ENCODE results near the gene RALY.
A peak's percentile ranks its signal among the peaks of the same experiment; 100 is the strongest.

The RALY gene

GRCh38 chr20:34014878-34015277 lies 21.2 kb downstream of the RALY start:
- H3K27ac ChIP-seq: no peak overlapping the region
- TF ChIP-seq CTCF (conservative IDR thresholded peaks at IDR 0.05) (no peak), ZFX (IDR thresholded peaks at IDR 0.05) (no peak)

- no peak overlapping the region for H3K27ac ChIP-seq
- TF ChIP-seq CTCF (conservative IDR thresholded peaks at IDR 0.05) (no peak), ZFX (IDR thresholded peaks at IDR 0.05) (no peak)
These were observed 22.0 kb downstream of the RALY start for GRCh38 chr20:34015401-34016335.

GRCh38 chr20:34016736-34017135 lies 23.0 kb downstream of the RALY start:
- no peak for TF ChIP-seq ZFX (IDR thresholded peaks at IDR 0.05)
- TF ChIP-seq CTCF (conservative IDR thresholded peaks at IDR 0.05): no peak
- no peak overlapping the region for H3K27ac ChIP-seq

GRCh38 chr20:34017610-34018009 lies 23.9 kb downstream of the RALY start:
- no peak overlapping the region for H3K27ac ChIP-seq
- no peak for TF ChIP-seq CTCF (conservative IDR thresholded peaks at IDR 0.05)
- no peak for TF ChIP-seq ZFX (IDR thresholded peaks at IDR 0.05)

- no peak for TF ChIP-seq ZFX (IDR thresholded peaks at IDR 0.05)
- no peak for TF ChIP-seq CTCF (conservative IDR thresholded peaks at IDR 0.05)
- no peak overlapping the region for H3K27ac ChIP-seq
These were observed 24.5 kb downstream of the RALY start for GRCh38 chr20:34018166-34018565.

- no peak overlapping the region for H3K27ac ChIP-seq
- TF ChIP-seq CTCF (conservative IDR thresholded peaks at IDR 0.05): peak; percentile 43
- no peak for TF ChIP-seq ZFX (IDR thresholded peaks at IDR 0.05)
These were observed 28.6 kb downstream of the RALY start for GRCh38 chr20:34022151-34022838.

- TF ChIP-seq CTCF (conservative IDR thresholded peaks at IDR 0.05) (no peak), ZFX (IDR thresholded peaks at IDR 0.05) (no peak)
- H3K27ac ChIP-seq: no peak overlapping the region
These were observed 29.1 kb downstream of the RALY start for GRCh38 chr20:34022839-34023234.

All from C4-2B (cell line).